ENCODE results near the gene TM4SF1. TPM values are rescaled to one million over a fixed set of nuclear protein-coding genes. Genes with fewer than 3 reads are reported as not detected.

TM4SF1 gene
- total and polyA plus RNA-seq, 2 experiments from 2014 or later: 0.10 to 0.74 TPM

GRCh38 chr3:149356630-149357029, 20.8 kb downstream of the TM4SF1 start:
- H3K27me3 ChIP-seq (ENCODE audit: insufficient read depth): no peaks in the 10 kb centered on the region
- peaks cover 8% of the 10 kb centered on the region; the same call in 1 of the 2 replicates for H3K9me2 ChIP-seq (ENCODE audit: insufficient read depth)
- Mint-ChIP-seq H3K4me3 (no peak overlapping the region), H3K9me3 (no peaks in the 10 kb centered on the region), H3K4me1 (no peaks in the 10 kb centered on the region; the same call in 1 of the 3 replicates), H3K36me3 (ENCODE audit: low read depth) (no peaks in the 10 kb centered on the region), H3K27ac (no peak overlapping the region), H3K27me3 (ENCODE audit: insufficient read depth, low read depth, poor library complexity) (peaks cover 3% of the 10 kb centered on the region)
- TF ChIP-seq ZNF331 (CRISPR knock-in tag; IDR thresholded peaks at IDR 0.05; ENCODE audit: low read depth): no peak
- TF ChIP-seq CREB1 (CRISPR knock-in tag; IDR thresholded peaks at IDR 0.05; ENCODE audit: low read depth): no peak
- no peak for TF ChIP-seq POLR2AphosphoS5 (IDR thresholded peaks at IDR 0.05; ENCODE audit: low read depth)
- TF ChIP-seq EZH2 (IDR thresholded peaks at IDR 0.05; ENCODE audit: low read depth, unreplicated experiment): no peak
- TF ChIP-seq, protein P1, sequence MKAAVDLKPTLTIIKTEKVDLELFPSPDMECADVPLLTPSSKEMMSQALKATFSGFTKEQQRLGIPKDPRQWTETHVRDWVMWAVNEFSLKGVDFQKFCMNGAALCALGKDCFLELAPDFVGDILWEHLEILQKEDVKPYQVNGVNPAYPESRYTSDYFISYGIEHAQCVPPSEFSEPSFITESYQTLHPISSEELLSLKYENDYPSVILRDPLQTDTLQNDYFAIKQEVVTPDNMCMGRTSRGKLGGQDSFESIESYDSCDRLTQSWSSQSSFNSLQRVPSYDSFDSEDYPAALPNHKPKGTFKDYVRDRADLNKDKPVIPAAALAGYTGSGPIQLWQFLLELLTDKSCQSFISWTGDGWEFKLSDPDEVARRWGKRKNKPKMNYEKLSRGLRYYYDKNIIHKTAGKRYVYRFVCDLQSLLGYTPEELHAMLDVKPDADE (IDR thresholded peaks at IDR 0.05): no peak
- TF ChIP-seq, protein P2, sequence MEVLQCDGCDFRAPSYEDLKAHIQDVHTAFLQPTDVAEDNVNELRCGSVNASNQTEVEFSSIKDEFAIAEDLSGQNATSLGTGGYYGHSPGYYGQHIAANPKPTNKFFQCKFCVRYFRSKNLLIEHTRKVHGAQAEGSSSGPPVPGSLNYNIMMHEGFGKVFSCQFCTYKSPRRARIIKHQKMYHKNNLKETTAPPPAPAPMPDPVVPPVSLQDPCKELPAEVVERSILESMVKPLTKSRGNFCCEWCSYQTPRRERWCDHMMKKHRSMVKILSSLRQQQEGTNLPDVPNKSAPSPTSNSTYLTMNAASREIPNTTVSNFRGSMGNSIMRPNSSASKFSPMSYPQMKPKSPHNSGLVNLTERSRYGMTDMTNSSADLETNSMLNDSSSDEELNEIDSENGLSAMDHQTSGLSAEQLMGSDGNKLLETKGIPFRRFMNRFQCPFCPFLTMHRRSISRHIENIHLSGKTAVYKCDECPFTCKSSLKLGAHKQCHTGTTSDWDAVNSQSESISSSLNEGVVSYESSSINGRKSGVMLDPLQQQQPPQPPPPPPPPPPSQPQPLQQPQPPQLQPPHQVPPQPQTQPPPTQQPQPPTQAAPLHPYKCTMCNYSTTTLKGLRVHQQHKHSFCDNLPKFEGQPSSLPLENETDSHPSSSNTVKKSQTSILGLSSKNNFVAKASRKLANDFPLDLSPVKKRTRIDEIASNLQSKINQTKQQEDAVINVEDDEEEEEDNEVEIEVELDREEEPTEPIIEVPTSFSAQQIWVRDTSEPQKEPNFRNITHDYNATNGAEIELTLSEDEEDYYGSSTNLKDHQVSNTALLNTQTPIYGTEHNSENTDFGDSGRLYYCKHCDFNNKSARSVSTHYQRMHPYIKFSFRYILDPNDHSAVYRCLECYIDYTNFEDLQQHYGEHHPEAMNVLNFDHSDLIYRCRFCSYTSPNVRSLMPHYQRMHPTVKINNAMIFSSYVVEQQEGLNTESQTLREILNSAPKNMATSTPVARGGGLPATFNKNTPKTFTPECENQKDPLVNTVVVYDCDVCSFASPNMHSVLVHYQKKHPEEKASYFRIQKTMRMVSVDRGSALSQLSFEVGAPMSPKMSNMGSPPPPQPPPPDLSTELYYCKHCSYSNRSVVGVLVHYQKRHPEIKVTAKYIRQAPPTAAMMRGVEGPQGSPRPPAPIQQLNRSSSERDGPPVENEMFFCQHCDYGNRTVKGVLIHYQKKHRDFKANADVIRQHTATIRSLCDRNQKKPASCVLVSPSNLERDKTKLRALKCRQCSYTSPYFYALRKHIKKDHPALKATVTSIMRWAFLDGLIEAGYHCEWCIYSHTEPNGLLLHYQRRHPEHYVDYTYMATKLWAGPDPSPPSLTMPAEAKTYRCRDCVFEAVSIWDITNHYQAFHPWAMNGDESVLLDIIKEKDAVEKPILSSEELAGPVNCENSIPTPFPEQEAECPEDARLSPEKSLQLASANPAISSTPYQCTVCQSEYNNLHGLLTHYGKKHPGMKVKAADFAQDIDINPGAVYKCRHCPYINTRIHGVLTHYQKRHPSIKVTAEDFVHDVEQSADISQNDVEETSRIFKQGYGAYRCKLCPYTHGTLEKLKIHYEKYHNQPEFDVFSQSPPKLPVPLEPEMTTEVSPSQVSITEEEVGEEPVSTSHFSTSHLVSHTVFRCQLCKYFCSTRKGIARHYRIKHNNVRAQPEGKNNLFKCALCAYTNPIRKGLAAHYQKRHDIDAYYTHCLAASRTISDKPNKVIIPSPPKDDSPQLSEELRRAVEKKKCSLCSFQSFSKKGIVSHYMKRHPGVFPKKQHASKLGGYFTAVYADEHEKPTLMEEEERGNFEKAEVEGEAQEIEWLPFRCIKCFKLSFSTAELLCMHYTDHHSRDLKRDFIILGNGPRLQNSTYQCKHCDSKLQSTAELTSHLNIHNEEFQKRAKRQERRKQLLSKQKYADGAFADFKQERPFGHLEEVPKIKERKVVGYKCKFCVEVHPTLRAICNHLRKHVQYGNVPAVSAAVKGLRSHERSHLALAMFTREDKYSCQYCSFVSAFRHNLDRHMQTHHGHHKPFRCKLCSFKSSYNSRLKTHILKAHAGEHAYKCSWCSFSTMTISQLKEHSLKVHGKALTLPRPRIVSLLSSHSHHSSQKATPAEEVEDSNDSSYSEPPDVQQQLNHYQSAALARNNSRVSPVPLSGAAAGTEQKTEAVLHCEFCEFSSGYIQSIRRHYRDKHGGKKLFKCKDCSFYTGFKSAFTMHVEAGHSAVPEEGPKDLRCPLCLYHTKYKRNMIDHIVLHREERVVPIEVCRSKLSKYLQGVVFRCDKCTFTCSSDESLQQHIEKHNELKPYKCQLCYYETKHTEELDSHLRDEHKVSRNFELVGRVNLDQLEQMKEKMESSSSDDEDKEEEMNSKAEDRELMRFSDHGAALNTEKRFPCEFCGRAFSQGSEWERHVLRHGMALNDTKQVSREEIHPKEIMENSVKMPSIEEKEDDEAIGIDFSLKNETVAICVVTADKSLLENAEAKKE (CRISPR knock-in tag; IDR thresholded peaks at IDR 0.05): no peak
- no peak for TF ChIP-seq STAT1 (IDR thresholded peaks at IDR 0.05; ENCODE audit: unreplicated experiment)
- TF ChIP-seq JUNB (IDR thresholded peaks at IDR 0.05; ENCODE audit: unreplicated experiment): no peak
- TF ChIP-seq, protein P3, sequence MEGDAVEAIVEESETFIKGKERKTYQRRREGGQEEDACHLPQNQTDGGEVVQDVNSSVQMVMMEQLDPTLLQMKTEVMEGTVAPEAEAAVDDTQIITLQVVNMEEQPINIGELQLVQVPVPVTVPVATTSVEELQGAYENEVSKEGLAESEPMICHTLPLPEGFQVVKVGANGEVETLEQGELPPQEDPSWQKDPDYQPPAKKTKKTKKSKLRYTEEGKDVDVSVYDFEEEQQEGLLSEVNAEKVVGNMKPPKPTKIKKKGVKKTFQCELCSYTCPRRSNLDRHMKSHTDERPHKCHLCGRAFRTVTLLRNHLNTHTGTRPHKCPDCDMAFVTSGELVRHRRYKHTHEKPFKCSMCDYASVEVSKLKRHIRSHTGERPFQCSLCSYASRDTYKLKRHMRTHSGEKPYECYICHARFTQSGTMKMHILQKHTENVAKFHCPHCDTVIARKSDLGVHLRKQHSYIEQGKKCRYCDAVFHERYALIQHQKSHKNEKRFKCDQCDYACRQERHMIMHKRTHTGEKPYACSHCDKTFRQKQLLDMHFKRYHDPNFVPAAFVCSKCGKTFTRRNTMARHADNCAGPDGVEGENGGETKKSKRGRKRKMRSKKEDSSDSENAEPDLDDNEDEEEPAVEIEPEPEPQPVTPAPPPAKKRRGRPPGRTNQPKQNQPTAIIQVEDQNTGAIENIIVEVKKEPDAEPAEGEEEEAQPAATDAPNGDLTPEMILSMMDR (conservative IDR thresholded peaks at IDR 0.05; ENCODE audit: low read depth in 2 of 2): no peak
- no peak for TF ChIP-seq NANOG (IDR thresholded peaks at IDR 0.05; ENCODE audit: borderline replicate concordance)
- no peak for TF ChIP-seq EZH2phosphoT487 (IDR thresholded peaks at IDR 0.05; ENCODE audit: unreplicated experiment)
- no peaks in the 10 kb centered on the region for H3K4me1 ChIP-seq (ENCODE audit: insufficient read depth)
- DNase-seq (ENCODE audit: low spot score) (no peak), ATAC-seq (no peak)
- H3F3A ChIP-seq (replicated peaks; ENCODE audit: low read depth): no peaks in the 10 kb centered on the region
- no peak overlapping the region for H3K4me3 ChIP-seq
- H4K20me1 ChIP-seq (replicated peaks; ENCODE audit: insufficient read depth): no peaks in the 10 kb centered on the region
- no peak overlapping the region for H2AFZ ChIP-seq
- no peak overlapping the region for H3K4me2 ChIP-seq
- H3K27ac ChIP-seq (ENCODE audit: low read depth): no peak overlapping the region
- no peaks in the 10 kb centered on the region for H3K79me2 ChIP-seq (replicated peaks; ENCODE audit: insufficient read depth)
- no peaks in the 10 kb centered on the region for H3K36me3 ChIP-seq (ENCODE audit: insufficient read depth)
